Mesothelial cell of epicardium (in vitro differentiated cells): ENCODE data around the gene HDHD2. TPM values are rescaled to one million over a fixed set of nuclear protein-coding genes. Genes with fewer than 3 reads are reported as not detected.
"Not testable (repeated sequence)": the region's sequence is repeated elsewhere in the genome, so short reads cannot be mapped to it uniquely, and the experiment has no call there.

ENCODE experiments used
- DNase-seq, 2 experiments: peaks; one replicate each; pipeline ENCODE4 v3.0.0; 2021; ENCODE audit warnings: low spot score in 2 of 2; ENCODE audit not compliant: unreplicated experiment in 2 of 2
- H3K27ac Mint-ChIP-seq: 2 replicates; pipeline ENCODE4 v1.8.0; 2021; ENCODE audit warnings: mixed read lengths
- H3K27me3 Mint-ChIP-seq: 2 replicates; pipeline ENCODE4 v1.8.0; 2021; ENCODE audit warnings: low read depth, mixed read lengths
- H3K36me3 Mint-ChIP-seq: 2 replicates; pipeline ENCODE4 v1.8.0; 2021; ENCODE audit warnings: mixed read lengths
- H3K4me1 Mint-ChIP-seq: 2 replicates; pipeline ENCODE4 v1.8.0; 2021; ENCODE audit warnings: mixed read lengths
- H3K4me3 Mint-ChIP-seq: 2 replicates; pipeline ENCODE4 v1.8.0; 2021; ENCODE audit warnings: mild to moderate bottlenecking, moderate library complexity, mixed read lengths
- H3K9me3 Mint-ChIP-seq: 2 replicates; pipeline ENCODE4 v1.8.0; 2021; ENCODE audit warnings: mixed read lengths
- total RNA-seq: library from RNA; stranded (reverse); gene quantifications from 3 replicates; pipeline ENCODE4 v1.2.1, GENCODE V29; 2021
- TF ChIP-seq, protein P1 (sequence below): fragments of 200-600 bp; sonication (generic); IDR thresholded peaks from one replicate; pipeline ENCODE4 v1.5.0; 2021; ENCODE audit warnings: antibody characterized with exemption; ENCODE audit not compliant: unreplicated experiment

HDHD2 gene, protein sequence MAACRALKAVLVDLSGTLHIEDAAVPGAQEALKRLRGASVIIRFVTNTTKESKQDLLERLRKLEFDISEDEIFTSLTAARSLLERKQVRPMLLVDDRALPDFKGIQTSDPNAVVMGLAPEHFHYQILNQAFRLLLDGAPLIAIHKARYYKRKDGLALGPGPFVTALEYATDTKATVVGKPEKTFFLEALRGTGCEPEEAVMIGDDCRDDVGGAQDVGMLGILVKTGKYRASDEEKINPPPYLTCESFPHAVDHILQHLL
- 40.1 to 44.0 TPM (median 41.0 TPM) in 3 replicates for total RNA-seq

DNA sequence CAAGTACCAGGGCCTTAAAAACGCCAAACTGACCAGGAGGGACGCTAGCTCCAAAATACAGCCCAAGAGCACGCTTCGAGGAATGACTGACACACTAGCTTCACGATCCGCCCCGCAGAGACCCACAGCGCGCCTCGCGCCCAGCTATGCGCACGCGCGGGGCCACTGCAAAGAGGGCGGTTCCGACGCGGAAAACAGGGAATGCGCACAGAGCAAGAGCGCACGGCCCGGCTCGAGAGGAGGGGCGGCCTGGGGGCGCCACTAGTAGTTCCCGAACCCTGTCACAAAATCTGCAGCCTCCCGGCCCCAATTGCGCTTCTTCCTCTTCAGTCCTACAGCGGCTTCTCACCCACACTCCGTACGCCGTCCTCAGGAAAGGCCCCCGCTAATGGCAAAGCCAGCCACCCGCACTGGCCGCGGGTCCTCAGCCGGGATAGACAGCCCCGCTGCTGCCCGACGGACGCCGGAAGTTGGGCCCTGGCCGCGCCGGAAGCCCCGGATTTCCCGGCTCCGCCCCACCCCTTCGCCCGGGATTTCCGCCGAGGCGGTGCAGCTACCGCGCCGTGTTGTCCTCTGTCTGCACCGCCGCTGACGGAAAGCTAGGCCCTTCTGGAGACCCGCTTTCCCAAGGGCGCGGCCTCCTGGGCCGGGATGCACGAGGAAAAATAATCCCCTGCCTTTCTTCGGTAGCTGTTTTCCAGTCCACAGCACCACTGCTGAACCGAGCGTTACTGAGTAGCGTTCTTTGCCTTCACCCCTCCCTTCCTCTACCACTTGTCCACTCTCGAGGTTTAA lies at the start of gene HDHD2:
TSS of gene HDHD2 (minus strand) at position 472 of the 795 bp plus-strand sequence. CDS start 14,061 bp downstream, outside the sequence.
- no peaks in the 10 kb centered on the region for H3K27me3 Mint-ChIP-seq
- peak; percentile 65 to 88 for DNase-seq
- peaks cover 5% of the 10 kb centered on the region for H3K36me3 Mint-ChIP-seq
- H3K4me1 Mint-ChIP-seq, result peaks cover 25% of the 10 kb centered on the region
- peak within 1 kb of the TSS; percentile 99 for H3K27ac Mint-ChIP-seq
- TF ChIP-seq, protein P1, sequence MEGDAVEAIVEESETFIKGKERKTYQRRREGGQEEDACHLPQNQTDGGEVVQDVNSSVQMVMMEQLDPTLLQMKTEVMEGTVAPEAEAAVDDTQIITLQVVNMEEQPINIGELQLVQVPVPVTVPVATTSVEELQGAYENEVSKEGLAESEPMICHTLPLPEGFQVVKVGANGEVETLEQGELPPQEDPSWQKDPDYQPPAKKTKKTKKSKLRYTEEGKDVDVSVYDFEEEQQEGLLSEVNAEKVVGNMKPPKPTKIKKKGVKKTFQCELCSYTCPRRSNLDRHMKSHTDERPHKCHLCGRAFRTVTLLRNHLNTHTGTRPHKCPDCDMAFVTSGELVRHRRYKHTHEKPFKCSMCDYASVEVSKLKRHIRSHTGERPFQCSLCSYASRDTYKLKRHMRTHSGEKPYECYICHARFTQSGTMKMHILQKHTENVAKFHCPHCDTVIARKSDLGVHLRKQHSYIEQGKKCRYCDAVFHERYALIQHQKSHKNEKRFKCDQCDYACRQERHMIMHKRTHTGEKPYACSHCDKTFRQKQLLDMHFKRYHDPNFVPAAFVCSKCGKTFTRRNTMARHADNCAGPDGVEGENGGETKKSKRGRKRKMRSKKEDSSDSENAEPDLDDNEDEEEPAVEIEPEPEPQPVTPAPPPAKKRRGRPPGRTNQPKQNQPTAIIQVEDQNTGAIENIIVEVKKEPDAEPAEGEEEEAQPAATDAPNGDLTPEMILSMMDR, result no peak
- peak within 1 kb of the TSS; percentile 89 for H3K4me3 Mint-ChIP-seq
- H3K9me3 Mint-ChIP-seq, result no peaks in the 10 kb centered on the region

DNA sequence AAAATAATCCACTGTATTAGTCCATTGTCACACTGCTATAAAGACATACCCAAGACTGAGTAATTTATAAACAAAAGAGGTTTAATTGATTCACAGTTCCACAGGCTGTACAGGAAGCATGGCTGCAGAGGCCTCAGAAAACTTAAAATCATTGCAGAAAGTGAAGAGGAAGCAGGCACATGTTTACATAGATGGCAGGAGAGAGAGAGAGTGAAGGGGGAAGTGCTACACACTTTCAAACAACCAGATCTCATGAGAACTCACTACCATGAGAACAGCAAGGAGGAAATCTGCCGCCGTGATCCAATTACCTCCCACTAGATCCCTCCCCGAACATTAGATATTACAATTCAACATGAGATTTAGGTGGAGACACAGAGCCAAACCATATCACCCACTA lies 45.7 kb upstream of the HDHD2 start:
- peaks cover 57% of the 10 kb centered on the region for H3K27me3 Mint-ChIP-seq
- not testable (repeated sequence) for H3K4me1 Mint-ChIP-seq, DNase-seq, H3K36me3 Mint-ChIP-seq, H3K4me3 Mint-ChIP-seq, H3K27ac Mint-ChIP-seq
- H3K9me3 Mint-ChIP-seq, result peaks cover 16% of the 10 kb centered on the region

DNA sequence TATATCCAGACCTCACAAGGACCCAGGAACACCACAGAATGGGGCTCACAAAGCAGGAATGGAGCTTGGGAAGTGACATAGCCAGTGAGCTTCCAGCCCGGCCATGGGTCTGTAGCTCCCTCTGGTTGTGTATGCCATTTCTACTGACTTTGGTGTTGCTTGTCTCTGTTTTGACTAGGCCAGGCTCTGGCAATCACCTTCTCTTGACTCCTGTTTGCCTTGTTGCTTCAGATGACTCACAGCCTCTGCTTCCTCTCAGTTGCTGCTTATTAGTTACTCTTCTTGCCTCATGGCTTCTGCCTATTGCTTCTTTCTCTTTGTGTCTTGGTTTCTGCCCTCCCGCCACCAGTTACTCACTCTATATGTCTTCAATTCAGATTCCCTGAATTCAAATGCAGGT lies 41.7 kb upstream of the HDHD2 start:
- Mint-ChIP-seq H3K4me1 (no peaks in the 10 kb centered on the region), H3K4me3 (no peak overlapping the region), H3K27me3 (peaks cover 54% of the 10 kb centered on the region), H3K36me3 (no peaks in the 10 kb centered on the region), H3K27ac (no peak overlapping the region), H3K9me3 (peaks cover 6% of the 10 kb centered on the region)
- DNase-seq, result no peak
- TF ChIP-seq, protein P1, result no peak

DNA sequence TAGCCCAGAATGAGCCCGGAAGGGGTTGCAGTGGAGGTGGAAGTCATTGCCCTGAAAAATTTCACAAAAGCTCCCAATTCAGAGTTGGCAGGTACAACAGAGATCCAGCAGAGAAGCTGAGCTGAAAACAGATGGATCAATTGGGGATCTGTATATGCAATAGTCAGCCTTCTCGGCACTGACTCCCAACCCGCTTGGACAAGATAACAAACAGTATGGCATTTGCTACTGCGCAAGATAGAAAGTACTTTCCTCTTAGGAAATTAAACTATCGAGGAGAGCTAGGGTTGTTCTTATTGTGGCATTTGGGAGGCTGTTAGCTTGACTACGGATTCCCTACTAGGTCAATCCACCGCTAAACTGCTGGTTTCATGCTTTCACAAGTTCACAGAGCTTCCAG lies 37.4 kb upstream of the HDHD2 start:
- H3K27ac Mint-ChIP-seq, result no peak overlapping the region
- H3K4me1 Mint-ChIP-seq, result no peaks in the 10 kb centered on the region
- DNase-seq, result no peak
- no peak overlapping the region for H3K4me3 Mint-ChIP-seq
- peaks cover 21% of the 10 kb centered on the region for H3K9me3 Mint-ChIP-seq
- H3K36me3 Mint-ChIP-seq, result no peaks in the 10 kb centered on the region
- H3K27me3 Mint-ChIP-seq, result peaks cover 45% of the 10 kb centered on the region
- TF ChIP-seq, protein P1, result no peak

DNA sequence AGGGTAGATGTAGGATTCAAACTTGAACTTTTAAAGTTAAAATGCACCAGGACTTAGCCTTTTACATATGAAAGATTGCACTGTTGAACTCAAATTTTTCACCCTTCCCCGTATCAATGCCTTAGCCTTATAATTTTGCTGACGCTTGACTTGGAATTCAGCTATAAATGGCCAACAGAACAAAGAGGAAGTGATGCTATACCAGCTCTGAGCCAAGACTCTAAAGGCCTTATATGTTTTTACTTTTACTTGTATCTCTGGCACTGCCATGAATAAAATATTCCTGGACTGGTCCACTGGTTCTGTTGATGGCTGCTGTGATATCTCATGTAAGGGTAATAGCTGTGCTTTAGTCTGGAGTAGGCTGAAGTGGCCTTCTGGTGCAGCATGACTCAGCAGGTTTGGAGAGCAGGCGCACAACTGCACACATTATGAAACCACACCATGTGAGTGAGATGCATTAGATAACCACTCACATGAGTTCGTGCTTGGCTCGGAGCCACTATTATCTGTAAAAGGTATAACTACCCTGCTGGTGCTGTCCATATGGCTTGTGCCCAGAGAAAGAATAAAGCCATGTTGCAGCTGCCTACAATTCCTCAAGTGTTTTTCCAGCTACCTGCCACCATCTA lies 34.2 kb upstream of the HDHD2 start:
- Mint-ChIP-seq H3K4me1 (no peaks in the 10 kb centered on the region), H3K36me3 (no peaks in the 10 kb centered on the region), H3K9me3 (peaks cover 21% of the 10 kb centered on the region), H3K27ac (no peak overlapping the region), H3K4me3 (no peak overlapping the region), H3K27me3 (peaks cover 32% of the 10 kb centered on the region)
- TF ChIP-seq, protein P1, result no peak
- no peak for DNase-seq

DNA sequence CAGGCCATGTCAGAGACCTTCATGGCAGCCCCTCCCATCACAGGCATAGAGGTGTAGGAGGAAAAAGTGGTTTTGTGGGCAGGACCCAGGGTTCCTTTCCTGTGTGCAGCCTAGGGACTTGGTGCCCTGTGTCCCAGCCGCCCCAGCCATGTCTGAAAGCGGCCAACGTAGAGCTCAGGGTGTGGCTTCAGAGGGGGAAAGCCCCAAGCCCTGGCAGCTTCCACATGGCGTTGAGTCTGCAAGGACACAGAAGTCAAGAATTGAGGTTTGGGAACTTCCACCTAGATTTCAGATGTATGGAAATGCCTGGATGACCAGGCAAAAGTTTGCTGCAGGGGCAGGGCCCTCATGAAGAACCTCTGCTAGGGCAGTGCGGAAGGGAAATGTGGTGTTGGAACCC lies 31.9 kb upstream of the HDHD2 start:
- H3K27ac Mint-ChIP-seq, H3K4me1 Mint-ChIP-seq, H3K36me3 Mint-ChIP-seq, DNase-seq, H3K4me3 Mint-ChIP-seq: not testable (repeated sequence)
- Mint-ChIP-seq H3K9me3 (peaks cover 21% of the 10 kb centered on the region), H3K27me3 (peaks cover 30% of the 10 kb centered on the region)
